Measurements from ENCODE around the gene ATAD1. TPM values are rescaled to one million over a fixed set of nuclear protein-coding genes. Genes with fewer than 3 reads are reported as not detected.
A peak's percentile ranks its signal among the peaks of the same experiment; 100 is the strongest.

ATAD1 gene
- total RNA-seq, 1 experiment from 2014 or later: 48.8 TPM

GRCh38 chr10:87861953-87862678, 44.1 kb upstream of the ATAD1 start:
- no TSS peak for BruUV-seq (replicated peaks)

GRCh38 chr10:87861566-87861952, 43.5 kb upstream of the ATAD1 start:
- Mint-ChIP-seq H3K4me1 (ENCODE audit: low read depth, unreplicated experiment) (peaks cover 24% of the 10 kb centered on the region), H3K9me3 (ENCODE audit: unreplicated experiment) (no peaks in the 10 kb centered on the region), H3K36me3 (ENCODE audit: insufficient read depth, unreplicated experiment) (peaks cover 32% of the 10 kb centered on the region), H3K27me3 (ENCODE audit: insufficient read depth, unreplicated experiment) (no peaks in the 10 kb centered on the region), H3K4me3 (ENCODE audit: unreplicated experiment) (peak overlapping the region; percentile 97), H3K27ac (ENCODE audit: unreplicated experiment) (peak overlapping the region; percentile 93)
- DNase-seq: peak; percentile 82 to 89
- BruUV-seq (replicated peaks): TSS peak; percentile 83
- Histone ChIP-seq H3K4me3 (ENCODE audit: low read depth, low read length) (peak overlapping the region; percentile 69), H3K36me3 (ENCODE audit: control insufficient read depth, insufficient read depth, low read length) (no peaks in the 10 kb centered on the region), H3K27me3 (replicated peaks; ENCODE audit: control insufficient read depth, insufficient read depth, low read length) (no peaks in the 10 kb centered on the region), H3K4me1 (0 out of 2 replicates have a peak, but pooled peaks cover 2% of the 10 kb centered on the region), H3K9me3 (no peaks in the 10 kb centered on the region)
- peak in 1 of 2 experiments; percentile 23 for TF ChIP-seq CTCF (IDR thresholded peaks at IDR 0.05; ENCODE audit: insufficient read depth in 1 of 2, low read depth in 1 of 2, low read length in 1 of 2, severe bottlenecking in 1 of 2, unreplicated experiment in 1 of 2)
- ChIA-PET CTCF (interaction anchor here (0.9 to 2.4 kb wide), 4 partner anchors 9 to 528 kb away, joined by 3 to 13 read pairs (median 4); no protein-coding TSS in a partner anchor), POLR2A (interaction anchor here (1.1 to 2.9 kb wide), 3 partner anchors 20 to 43 kb away, joined by 7 to 15 read pairs (median 10); partner anchors contain the start of gene ATAD1)
- intact Hi-C loops (cut with micrococcal nuclease; ENCODE audit: unreplicated experiment): loop anchor here (1.0 to 5.0 kb wide), 4 partner anchors 81 to 692 kb away; no protein-coding TSS in a partner anchor

More at GRCh38 chr10:87861953-87862678, 44.1 kb upstream of the ATAD1 start:
- Mint-ChIP-seq H3K9me3 (ENCODE audit: unreplicated experiment) (no peaks in the 10 kb centered on the region), H3K27me3 (ENCODE audit: insufficient read depth, unreplicated experiment) (no peaks in the 10 kb centered on the region), H3K4me3 (ENCODE audit: unreplicated experiment) (peak overlapping the region; percentile 97), H3K36me3 (ENCODE audit: insufficient read depth, unreplicated experiment) (peaks cover 32% of the 10 kb centered on the region), H3K4me1 (ENCODE audit: low read depth, unreplicated experiment) (peaks cover 29% of the 10 kb centered on the region), H3K27ac (ENCODE audit: unreplicated experiment) (peak overlapping the region; percentile 93)
- intact Hi-C loops (cut with micrococcal nuclease; ENCODE audit: unreplicated experiment): loop anchor here (1.0 to 5.0 kb wide), 6 partner anchors 19 to 691 kb away; partner anchors contain the start of gene ATAD1
- no peak for TF ChIP-seq CTCF (IDR thresholded peaks at IDR 0.05; ENCODE audit: insufficient read depth in 1 of 2, low read depth in 1 of 2, low read length in 1 of 2, severe bottlenecking in 1 of 2, unreplicated experiment in 1 of 2)
- Histone ChIP-seq H3K9me3 (no peaks in the 10 kb centered on the region), H3K36me3 (ENCODE audit: control insufficient read depth, insufficient read depth, low read length) (no peaks in the 10 kb centered on the region), H3K4me1 (0 out of 2 replicates have a peak, but pooled peaks cover 6% of the 10 kb centered on the region), H3K27me3 (replicated peaks; ENCODE audit: control insufficient read depth, insufficient read depth, low read length) (no peaks in the 10 kb centered on the region), H3K4me3 (ENCODE audit: low read depth, low read length) (peak overlapping the region; percentile 69)
- peak; percentile 98 for DNase-seq
- ChIA-PET POLR2A (interaction anchor here (0.7 to 2.9 kb wide), 6 partner anchors 20 to 355 kb away, joined by 3 to 15 read pairs (median 6); partner anchors contain the start of gene ATAD1), CTCF (interaction anchor here (0.6 to 2.4 kb wide), 10 partner anchors 9 to 527 kb away, joined by 3 to 13 read pairs (median 4); partner anchors contain the start of gene ATAD1)

- H3K27me3 ChIP-seq (replicated peaks; ENCODE audit: control insufficient read depth, insufficient read depth, low read length): no peaks in the 10 kb centered on the region
- H3K36me3 ChIP-seq (ENCODE audit: control insufficient read depth, insufficient read depth, low read length): no peaks in the 10 kb centered on the region
- TF ChIP-seq CTCF (IDR thresholded peaks at IDR 0.05; ENCODE audit: insufficient read depth in 1 of 2, low read depth in 1 of 2, low read length in 1 of 2, severe bottlenecking in 1 of 2, unreplicated experiment in 1 of 2): no peak
- H3K36me3 Mint-ChIP-seq (ENCODE audit: insufficient read depth, unreplicated experiment): peaks cover 32% of the 10 kb centered on the region
- no peaks in the 10 kb centered on the region for H3K4me1 ChIP-seq
- CTCF ChIA-PET: interaction anchor here (0.9 to 2.4 kb wide), 3 partner anchors 8 to 525 kb away, joined by 3 to 13 read pairs (median 4); no protein-coding TSS in a partner anchor
- H3K9me3 Mint-ChIP-seq (ENCODE audit: unreplicated experiment): no peaks in the 10 kb centered on the region
- peaks cover 22% of the 10 kb centered on the region for H3K4me1 Mint-ChIP-seq (ENCODE audit: low read depth, unreplicated experiment)
- no peaks in the 10 kb centered on the region for H3K9me3 ChIP-seq
- DNase-seq: no peak
- peak overlapping the region; percentile 69 for H3K4me3 ChIP-seq (ENCODE audit: low read depth, low read length)
- H3K27me3 Mint-ChIP-seq (ENCODE audit: insufficient read depth, unreplicated experiment): no peaks in the 10 kb centered on the region
- no TSS peak for BruUV-seq (replicated peaks)
- intact Hi-C loops (cut with micrococcal nuclease; ENCODE audit: unreplicated experiment): loop anchor here (1.0 to 5.0 kb wide), 5 partner anchors 81 to 692 kb away; no protein-coding TSS in a partner anchor
- POLR2A ChIA-PET: interaction anchor here (1.1 to 2.9 kb wide), 3 partner anchors 19 to 43 kb away, joined by 7 to 15 read pairs (median 10); partner anchors contain the start of gene ATAD1
- peak overlapping the region; percentile 93 for H3K27ac Mint-ChIP-seq (ENCODE audit: unreplicated experiment)
- H3K4me3 Mint-ChIP-seq (ENCODE audit: unreplicated experiment): peak overlapping the region; percentile 97
Measured at GRCh38 chr10:87860816-87861403, 42.9 kb upstream of the ATAD1 start.
